Measurements from ENCODE around the gene SIRT5.

DNA sequence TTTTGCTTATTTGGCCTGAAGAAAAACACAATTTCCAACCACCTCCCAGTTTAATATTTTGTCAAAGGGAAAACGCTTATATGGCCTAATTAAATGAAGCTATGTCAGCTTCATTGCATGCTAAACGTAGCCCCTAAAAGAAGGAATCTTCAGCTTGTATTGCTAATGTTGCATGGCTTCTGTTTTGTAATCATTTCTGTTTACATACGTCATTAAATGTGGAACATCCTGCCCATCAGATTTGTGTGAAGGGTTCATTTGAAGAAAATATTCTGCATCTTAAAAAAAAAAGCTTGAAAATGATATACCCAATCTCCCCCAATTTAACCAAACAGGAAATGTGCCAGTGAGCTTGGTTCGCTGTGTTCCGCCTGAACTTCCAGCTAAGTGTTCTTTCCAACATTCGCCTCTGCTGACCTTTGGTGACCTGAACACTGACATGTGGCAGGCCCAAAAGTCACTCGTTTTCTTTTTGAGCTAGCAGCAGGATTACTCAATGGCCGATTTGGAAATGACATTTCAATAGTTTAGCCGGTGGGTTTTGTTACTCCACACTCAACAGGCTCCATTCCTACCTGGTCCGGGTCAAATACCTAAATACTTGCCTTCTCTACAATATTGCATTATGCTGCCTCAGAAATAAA, 12.7 kb upstream of the SIRT5 start:
- no peak for TF ChIP-seq POLR2A (IDR thresholded peaks at IDR 0.05)
- TF ChIP-seq, protein P1, sequence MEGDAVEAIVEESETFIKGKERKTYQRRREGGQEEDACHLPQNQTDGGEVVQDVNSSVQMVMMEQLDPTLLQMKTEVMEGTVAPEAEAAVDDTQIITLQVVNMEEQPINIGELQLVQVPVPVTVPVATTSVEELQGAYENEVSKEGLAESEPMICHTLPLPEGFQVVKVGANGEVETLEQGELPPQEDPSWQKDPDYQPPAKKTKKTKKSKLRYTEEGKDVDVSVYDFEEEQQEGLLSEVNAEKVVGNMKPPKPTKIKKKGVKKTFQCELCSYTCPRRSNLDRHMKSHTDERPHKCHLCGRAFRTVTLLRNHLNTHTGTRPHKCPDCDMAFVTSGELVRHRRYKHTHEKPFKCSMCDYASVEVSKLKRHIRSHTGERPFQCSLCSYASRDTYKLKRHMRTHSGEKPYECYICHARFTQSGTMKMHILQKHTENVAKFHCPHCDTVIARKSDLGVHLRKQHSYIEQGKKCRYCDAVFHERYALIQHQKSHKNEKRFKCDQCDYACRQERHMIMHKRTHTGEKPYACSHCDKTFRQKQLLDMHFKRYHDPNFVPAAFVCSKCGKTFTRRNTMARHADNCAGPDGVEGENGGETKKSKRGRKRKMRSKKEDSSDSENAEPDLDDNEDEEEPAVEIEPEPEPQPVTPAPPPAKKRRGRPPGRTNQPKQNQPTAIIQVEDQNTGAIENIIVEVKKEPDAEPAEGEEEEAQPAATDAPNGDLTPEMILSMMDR (IDR thresholded peaks at IDR 0.05) = no peak

All from uterus (tissue), 2 donors.